K562 (cell line): ENCODE data around the gene EFR3B. TPM values are rescaled to one million over a fixed set of nuclear protein-coding genes. Genes with fewer than 3 reads are reported as not detected.

Experiments used
- ATAC-seq: fragments of 200-7000 bp; cut with Tn5 transposase; 3 replicates; pipeline ENCODE4 v1.9.1; 2020; ENCODE audit warnings: moderate library complexity
- BruUV-seq: library from RNA; stranded (reverse); fragments of 400-500 nt; replicated peaks from 2 replicates; lab custom pipeline; 2021; lab: Mats Ljungman, UMichigan
- CTCF ChIA-PET: fragments of 300-600 bp; formaldehyde crosslinking; extraction: SDS; loops from one replicate; lab custom pipeline; 2021; ENCODE audit warnings: low intra/inter-chr PET ratio; lab: Yijun Ruan, JAX
- POLR2A ChIA-PET: fragments of 300-600, 350-650 bp; sonication (Branson Sonifier 250); formaldehyde crosslinking; extraction: SDS; loops from one replicate; lab custom pipeline; 2021; ENCODE audit warnings: antibody characterized with exemption, inconsistent platforms; lab: Yijun Ruan, JAX
- DNase-seq, 4 experiments: peaks; one replicate each; pipeline versions ENCODE4 v3.0.0 to v3.0.0-alpha.2; 2011 to 2018; ENCODE audit warnings: low spot score in 3 of 4, mixed read lengths in 3 of 4; ENCODE audit errors: extremely low read depth in 1 of 4
- FAIRE-seq: peaks from 2 replicates; lab custom pipeline; 2011; peaks lifted over from hg19 to GRCh38; lab: Jason Lieb, UNC
- H2AFZ ChIP-seq: 2 replicates; pipeline ENCODE4 v1.6.0; 2011; ENCODE audit warnings: low read depth, low read length, control low read depth, inconsistent platforms
- H3K27ac ChIP-seq: fragments of 200-600 bp; 3 replicates; pipeline ENCODE4 v1.8.0; 2011; ENCODE audit warnings: low read depth, mild to moderate bottlenecking, control low read depth, inconsistent platforms, low read length, moderate library complexity, mixed read lengths; ENCODE audit errors: extremely low read depth
- H3K27me3 ChIP-seq, 2 experiments: fragments of 300-600 bp in 1 of 2; 2 replicates in 1 of 2; 3 replicates in 1 of 2; pipeline versions ENCODE4 v1.6.0 to v1.8.0; 2011; ENCODE audit warnings: inconsistent platforms in 2 of 2, low read length in 2 of 2, mild to moderate bottlenecking in 1 of 2, mixed read lengths in 1 of 2, moderate library complexity in 1 of 2; ENCODE audit not compliant: control insufficient read depth in 2 of 2, insufficient read depth in 2 of 2
- H3K36me3 ChIP-seq: fragments of 300-600 bp; 3 replicates; pipeline ENCODE4 v1.8.0; 2011; ENCODE audit warnings: mild to moderate bottlenecking, low read length, inconsistent platforms; ENCODE audit not compliant: control insufficient read depth, insufficient read depth
- H3K4me1 ChIP-seq, 2 experiments: fragments of 200-600 bp in 1 of 2; replicated peaks in 1 of 2; 2 replicates in 1 of 2; 3 replicates in 1 of 2; pipeline versions ENCODE4 v1.5.1 to v1.8.0; 2011; ENCODE audit warnings: inconsistent platforms in 2 of 2, low read length in 2 of 2, mild to moderate bottlenecking in 1 of 2, mixed read lengths in 1 of 2, moderate library complexity in 1 of 2; ENCODE audit not compliant: control insufficient read depth in 2 of 2, insufficient read depth in 2 of 2
- H3K4me2 ChIP-seq: 2 replicates; pipeline ENCODE4 v1.6.1; 2011; ENCODE audit warnings: low read length, control low read depth, inconsistent platforms, mixed read lengths; ENCODE audit not compliant: insufficient read depth
- H3K4me3 ChIP-seq: fragments of 200-600 bp; sonication (generic), shearing (Covaris generic); 2 replicates; pipeline ENCODE4 v1.5.1; 2016; ENCODE audit warnings: control low read depth, inconsistent platforms
- H3K79me2 ChIP-seq: fragments of 200-600 bp; 3 replicates; pipeline ENCODE4 v1.8.0; 2011; ENCODE audit warnings: low read length, inconsistent platforms; ENCODE audit not compliant: control insufficient read depth, insufficient read depth
- H3K9ac ChIP-seq, 2 experiments: 2 replicates each; pipeline versions ENCODE4 v1.6.0 to v1.6.1; 2011; ENCODE audit warnings: low read depth in 2 of 2, low read length in 2 of 2, control low read depth in 1 of 2, inconsistent platforms in 1 of 2, mild to moderate bottlenecking in 1 of 2, mixed read lengths in 1 of 2; ENCODE audit not compliant: insufficient read depth in 1 of 2
- H3K9me1 ChIP-seq: one replicate; pipeline ENCODE4 v1.6.0; 2011; ENCODE audit warnings: inconsistent platforms, mild to moderate bottlenecking, low read length, moderate library complexity; ENCODE audit not compliant: control insufficient read depth, insufficient read depth
- H3K9me3 ChIP-seq: replicated peaks from 2 replicates; pipeline ENCODE4 v1.5.1; 2011; ENCODE audit warnings: low read depth, low read length, inconsistent platforms; ENCODE audit not compliant: control insufficient read depth, insufficient read depth
- H4K20me1 ChIP-seq: replicated peaks from 2 replicates; pipeline ENCODE4 v1.6.1; 2011; ENCODE audit warnings: low read length, inconsistent platforms, mixed read lengths; ENCODE audit not compliant: control insufficient read depth, insufficient read depth
- CBX3 ChIP-seq, 2 experiments: IDR thresholded peaks; 1 replicate in 1 of 2; 2 replicates in 1 of 2; pipeline ENCODE4 v1.6.1; 2012; ENCODE audit warnings: inconsistent platforms in 2 of 2, low read length in 2 of 2, borderline replicate concordance in 1 of 2, control low read depth in 1 of 2
- CBX5 ChIP-seq: IDR thresholded peaks from 2 replicates; pipeline ENCODE4 v1.6.1; 2014; ENCODE audit warnings: low read depth, borderline replicate concordance
- FOXK2 ChIP-seq, 2 experiments: fragments of 450-650 bp; IDR thresholded peaks in 1 of 2; conservative IDR thresholded peaks in 1 of 2; 2 replicates each; pipeline ENCODE4 v1.6.1; 2016; ENCODE audit warnings: low read depth in 2 of 2, mild to moderate bottlenecking in 1 of 2
- ZNF311 ChIP-seq: fragments of 250-450 bp; sonication (Bioruptor Pico); IDR thresholded peaks from 2 replicates; pipeline ENCODE4 v1.4.0; 2020; ENCODE audit warnings: mild to moderate bottlenecking, moderate library complexity
- ZNF707 ChIP-seq: fragments of 250-450 bp; sonication (Bioruptor Pico); conservative IDR thresholded peaks from 2 replicates; pipeline ENCODE4 v1.8.0; 2022; ENCODE audit warnings: inconsistent platforms, mild to moderate bottlenecking, moderate library complexity
- WGBS: fragments of 100-300 bp; shearing (Covaris generic); methylation state at CpG from one replicate; pipeline ENCODE4 v1.1.6; 2016; ENCODE audit warnings: low coverage, mixed read lengths; ENCODE audit not compliant: insufficient coverage; ENCODE audit errors: missing lambda C conversion rate; 5-methylcytosine and 5-hydroxymethylcytosine counted together
- in situ Hi-C: fragments of 300-500 bp; cut with MboI; formaldehyde crosslinking; loops from 4 replicates; pipeline ENCODE4 v1.15.0; 2018; ENCODE audit warnings: inconsistent platforms, mixed read lengths
- intact Hi-C: fragments of 100-400 bp; cut with micrococcal nuclease; formaldehyde crosslinking; loops from 2 replicates; pipeline ENCODE4 v1.14.2; 2022
- polyA plus RNA-seq, 8 experiments: library from polyadenylated mRNA; depleted of rRNA in 4 of 8; stranded (reverse) in 5 of 8; unstranded in 3 of 8; fragments of >200 nt; fragmentation: Nextera tagmentation in 2 of 8; fragmentation: Illumina TruSeq in 1 of 8; extraction: Ambion mirVana in 2 of 8; extraction: Trizol in 1 of 8; gene quantifications; 2 replicates each; pipeline versions ENCODE4 v1.2.1 to v1.2.3, GENCODE V29; 2011 to 2014; ENCODE audit warnings: inconsistent platforms in 1 of 8, missing spikeins in 1 of 8
- total RNA-seq, 7 experiments: library from RNA; depleted of rRNA in 6 of 7; stranded (reverse); fragments of >200 nt in 6 of 7; fragmentation: Illumina TruSeq in 2 of 7; extraction: Trizol in 2 of 7; gene quantifications; 2 replicates each; pipeline versions ENCODE4 v1.2.1 to v1.2.3, GENCODE V29; 2011 to 2021; ENCODE audit warnings: low replicate concordance in 1 of 7

Gene EFR3B
- total and polyA plus RNA-seq, 9 of the 15 experiments (the other 6 are each of a cell fraction or from before 2014, with no cell fraction given) = not detected

- TF ChIP-seq ZNF707 = no peak
- TF ChIP-seq, all 486 proteins: peak for 0
Observed at GRCh38 chr2:25032901-25033300, 9.0 kb upstream of the EFR3B start (continued).

GRCh38 chr2:25034081-25034480 is 7.8 kb upstream of the EFR3B start:
- Histone ChIP-seq H3K9me3 (no peaks in the 10 kb centered on the region), H3K27me3 (peaks cover 41 to 77% of the 10 kb centered on the region in 2 experiments), H3K4me3 (no peak overlapping the region), H4K20me1 (no peaks in the 10 kb centered on the region), H3K79me2 (no peaks in the 10 kb centered on the region), H3K27ac (no peak overlapping the region), H3K9ac (no peak overlapping the region), H3K36me3 (no peaks in the 10 kb centered on the region), H3K4me2 (no peak overlapping the region), H2AFZ (no peak overlapping the region), H3K9me1 (no peaks in the 10 kb centered on the region), H3K4me1 (no peaks in the 10 kb centered on the region)
- WGBS = 1% methylated on average over 5 of the region's 5 CpGs
- no peak for DNase-seq
- intact Hi-C loops (no loop called here), in situ Hi-C loops (no loop called here)
- no TSS peak for BruUV-seq
- POLR2A ChIA-PET = interaction anchor here (1.0 kb wide), 1 partner anchor 62 kb away, joined by 3 read pairs; the partner anchor contains the start of gene DNAJC27
- no peak for FAIRE-seq
- TF ChIP-seq FOXK2 (conservative IDR thresholded peaks at IDR 0.05 in 1 of 2, IDR thresholded peaks at IDR 0.05 in 1 of 2; ENCODE audit: low read depth in 2 of 2) (no peak), CBX5 (peak; percentile 76; the same call in 1 of the 2 replicates), CBX3 (IDR thresholded peaks at IDR 0.05; ENCODE audit: borderline replicate concordance in 1 of 2, low read length in 2 of 2) (peak in 1 of 2 experiments; percentile 79; a peak in 1 of 3 replicates), ZNF311 (CRISPR knock-in tag) (no peak)
- TF ChIP-seq, all 486 proteins: peak for 2
- no peak for ATAC-seq
- CTCF ChIA-PET = no interaction called here
